ENCODE measurements around the gene NEK6.
A peak's percentile ranks its signal among the peaks of the same experiment; 100 is the strongest.
"Not testable (repeated sequence)": the region's sequence is repeated elsewhere in the genome, so short reads cannot be mapped to it uniquely, and the experiment has no call there.

NEK6 gene

GRCh38 chr9:124218438-124218982 lies 39.2 kb upstream of the NEK6 start:
- TF ChIP-seq GATA1 (IDR thresholded peaks at IDR 0.05; ENCODE audit: low read depth, low read length) (no peak), POLR2A (IDR thresholded peaks at IDR 0.05; ENCODE audit: low read length) (no peak)
- DNase-seq: peak in 1 of 2 experiments; percentile 23

DNA sequence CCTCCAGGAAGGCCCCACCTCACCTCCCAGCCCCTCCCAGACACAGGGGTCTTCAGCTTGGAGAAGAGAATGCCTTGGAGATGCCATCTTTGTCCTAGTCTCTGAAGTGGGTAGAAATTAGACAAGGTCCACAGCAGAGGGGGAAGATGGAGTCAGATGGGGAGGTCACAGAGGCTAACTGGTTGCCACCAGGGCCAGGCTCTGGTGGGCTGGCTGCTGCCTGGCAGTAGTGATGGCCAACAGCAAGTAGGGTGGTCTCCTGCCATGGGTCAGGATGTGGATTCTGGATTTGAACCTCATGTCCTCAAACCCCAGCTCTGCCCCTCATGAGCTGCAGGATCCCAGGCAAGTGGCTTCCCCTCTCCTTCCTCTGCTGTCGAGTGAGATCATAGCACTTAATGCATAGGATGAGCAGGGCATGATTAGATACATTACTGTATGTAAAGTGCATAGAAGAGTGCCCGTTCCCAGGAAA lies 38.7 kb upstream of the NEK6 start:
- DNase-seq: no peak
- no peak for TF ChIP-seq POLR2A (IDR thresholded peaks at IDR 0.05; ENCODE audit: low read length)
- TF ChIP-seq GATA1 (IDR thresholded peaks at IDR 0.05; ENCODE audit: low read depth, low read length): no peak

DNA sequence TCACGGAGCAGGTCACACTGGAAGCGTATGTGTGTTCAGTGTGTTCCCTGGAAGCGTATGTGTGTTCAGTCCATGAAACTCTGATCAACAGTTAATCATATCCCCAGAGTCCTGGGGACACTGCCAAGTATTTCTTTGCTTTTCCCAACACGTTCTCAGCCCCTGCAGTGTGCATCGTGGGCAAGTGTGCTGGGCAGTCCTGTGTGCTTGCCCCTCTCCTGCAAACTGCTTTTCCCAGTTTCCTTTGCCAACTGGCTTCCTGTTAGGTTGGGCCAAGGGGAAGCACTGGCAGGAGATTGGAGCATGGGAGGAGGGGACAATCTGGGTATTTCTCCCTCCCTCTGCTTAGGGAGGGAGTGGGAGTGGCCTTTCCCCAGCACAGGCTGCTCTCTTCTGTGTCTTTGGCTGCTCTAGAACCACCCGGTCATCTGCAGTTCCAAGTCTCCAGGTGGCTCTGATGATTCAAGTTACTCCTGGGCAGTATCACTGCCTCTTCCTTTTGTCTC lies 36.8 kb upstream of the NEK6 start:
- no peak for TF ChIP-seq POLR2A (IDR thresholded peaks at IDR 0.05; ENCODE audit: low read length)
- no peak for TF ChIP-seq GATA1 (IDR thresholded peaks at IDR 0.05; ENCODE audit: low read depth, low read length)
- no peak for DNase-seq

- TF ChIP-seq GATA1 (IDR thresholded peaks at IDR 0.05; ENCODE audit: low read depth, low read length): no peak
- no peak for TF ChIP-seq POLR2A (IDR thresholded peaks at IDR 0.05; ENCODE audit: low read length)
- DNase-seq: no peak
Observed at GRCh38 chr9:124221676-124222075, 36.1 kb upstream of the NEK6 start.

- no peak for DNase-seq
- TF ChIP-seq GATA1 (IDR thresholded peaks at IDR 0.05; ENCODE audit: low read depth, low read length): no peak
Observed at GRCh38 chr9:124222109-124222508, 35.6 kb upstream of the NEK6 start.

GRCh38 chr9:124222918-124223720 lies 34.6 kb upstream of the NEK6 start:
- TF ChIP-seq GATA1 (IDR thresholded peaks at IDR 0.05; ENCODE audit: low read depth, low read length): no peak
- no peak for TF ChIP-seq POLR2A (IDR thresholded peaks at IDR 0.05; ENCODE audit: low read length)
- DNase-seq: peak; percentile 30 to 40

DNA sequence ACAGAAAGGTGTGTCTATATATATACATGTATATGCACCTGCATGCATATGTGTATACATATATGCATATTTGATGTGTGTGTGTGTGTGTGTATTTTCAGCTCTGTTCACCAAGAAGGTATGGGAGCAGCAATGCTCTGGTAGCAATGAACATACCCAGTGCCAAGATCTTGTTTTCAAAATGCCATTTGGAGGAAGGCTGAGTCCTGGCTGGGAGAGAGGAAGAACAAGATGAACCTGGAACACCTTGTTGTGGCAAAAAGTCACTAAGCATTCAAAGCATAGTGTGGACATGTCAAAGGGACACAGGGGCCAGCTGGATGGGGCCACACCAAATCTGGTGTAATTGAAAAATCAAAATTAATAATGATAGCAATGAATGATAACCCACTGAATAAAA lies 31.8 kb upstream of the NEK6 start:
- no peak for TF ChIP-seq GATA1 (IDR thresholded peaks at IDR 0.05; ENCODE audit: low read depth, low read length)
- no peak for TF ChIP-seq POLR2A (IDR thresholded peaks at IDR 0.05; ENCODE audit: low read length)
- no peak for DNase-seq

DNA sequence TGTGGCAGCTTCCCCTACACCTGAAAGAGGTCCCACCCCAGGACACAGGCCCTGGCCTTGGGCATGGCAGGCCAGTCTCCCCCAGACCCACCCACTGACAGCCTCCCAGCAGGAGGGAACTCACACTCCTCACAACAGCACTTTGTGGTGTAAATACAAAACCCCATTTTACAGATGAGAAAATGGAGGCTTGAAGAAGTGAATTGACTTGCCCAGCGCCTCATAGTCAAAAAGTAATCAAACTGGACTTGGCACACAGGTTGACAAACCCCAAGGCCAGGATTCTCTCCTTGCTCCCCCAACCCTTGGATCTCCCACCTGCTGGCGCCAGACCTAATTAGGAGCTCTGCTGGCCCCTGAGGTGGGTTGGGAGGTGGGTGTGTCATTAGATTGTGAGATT lies 29.2 kb upstream of the NEK6 start:
- no peak for DNase-seq
- TF ChIP-seq GATA1 (IDR thresholded peaks at IDR 0.05; ENCODE audit: low read depth, low read length) (no peak), POLR2A (IDR thresholded peaks at IDR 0.05; ENCODE audit: low read length) (no peak)

- DNase-seq: no peak
- TF ChIP-seq POLR2A (IDR thresholded peaks at IDR 0.05; ENCODE audit: low read length) (no peak), GATA1 (IDR thresholded peaks at IDR 0.05; ENCODE audit: low read depth, low read length) (no peak)
Observed at GRCh38 chr9:124231095-124231737, 26.5 kb upstream of the NEK6 start.

GRCh38 chr9:124238546-124239140 lies 19.1 kb upstream of the NEK6 start:
- TF ChIP-seq POLR2A (IDR thresholded peaks at IDR 0.05; ENCODE audit: low read length) (no peak), GATA1 (IDR thresholded peaks at IDR 0.05; ENCODE audit: low read depth, low read length) (no peak)
- no peak for DNase-seq

DNA sequence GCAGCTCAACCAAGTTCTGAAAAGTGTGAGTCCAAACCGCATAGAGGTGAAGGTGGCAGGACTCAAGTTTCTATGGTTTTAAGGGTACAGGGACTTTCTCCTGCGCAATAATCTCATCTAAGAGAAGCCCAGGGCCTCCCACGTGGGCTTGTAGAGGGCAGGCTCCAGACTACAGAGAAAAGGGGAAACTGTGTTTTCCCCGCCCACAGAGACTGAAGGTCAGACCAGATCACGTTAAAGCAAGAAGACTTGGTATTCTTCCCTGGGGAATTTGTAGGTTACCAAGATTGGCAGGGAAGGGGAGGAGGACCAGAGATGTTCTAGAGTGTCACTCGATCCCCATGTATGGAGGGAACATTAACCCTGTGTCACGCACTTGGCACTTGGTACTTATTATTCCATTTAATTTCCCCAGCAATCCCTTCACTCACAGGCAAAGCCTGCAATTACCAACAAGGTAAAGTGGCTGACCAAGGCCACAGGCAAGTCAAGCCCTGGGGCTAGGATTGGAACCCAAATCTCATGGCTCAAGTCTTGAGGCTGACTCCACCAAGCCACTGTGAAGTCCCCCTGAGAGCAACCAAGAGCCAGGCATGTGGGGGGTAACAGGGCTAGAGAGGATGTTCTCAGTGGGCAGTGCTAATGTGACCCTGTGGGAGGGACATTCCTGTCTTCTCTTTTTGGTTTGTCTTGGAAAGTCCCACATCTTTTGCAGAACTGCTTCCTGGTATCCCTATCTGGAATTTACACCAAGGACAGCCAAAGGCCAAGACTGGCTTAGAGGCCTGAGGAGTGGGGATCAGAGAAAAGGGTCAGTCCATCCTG lies 18.3 kb upstream of the NEK6 start:
- no peak for DNase-seq
- TF ChIP-seq POLR2A (IDR thresholded peaks at IDR 0.05; ENCODE audit: low read length) (no peak), GATA1 (IDR thresholded peaks at IDR 0.05; ENCODE audit: low read depth, low read length) (no peak)

- TF ChIP-seq GATA1 (IDR thresholded peaks at IDR 0.05; ENCODE audit: low read depth, low read length) (no peak), POLR2A (IDR thresholded peaks at IDR 0.05; ENCODE audit: low read length) (no peak)
Observed at GRCh38 chr9:124242331-124243194, 15.2 kb upstream of the NEK6 start.

GRCh38 chr9:124247393-124247792 lies 10.4 kb upstream of the NEK6 start:
- not testable (repeated sequence) for DNase-seq

More at GRCh38 chr9:124242331-124243194, 15.2 kb upstream of the NEK6 start:
- DNase-seq: no peak
